HEK293T (cell line): ENCODE data around the gene MNAT1.

Experiments used
- FOXK2 ChIP-seq: fragments of 450-650 bp; IDR thresholded peaks from 2 replicates; pipeline ENCODE4 v1.6.1; 2016; ENCODE audit warnings: mild to moderate bottlenecking
- NFRKB ChIP-seq: fragments of 450-650 bp; IDR thresholded peaks from 2 replicates; pipeline ENCODE4 v1.6.1; 2016; ENCODE audit warnings: mild to moderate bottlenecking, moderate library complexity
- SP1 ChIP-seq: fragments of 450-650 bp; IDR thresholded peaks from 2 replicates; pipeline ENCODE4 v1.6.1; 2017
- TARDBP ChIP-seq: fragments of 450-650 bp; IDR thresholded peaks from 2 replicates; pipeline ENCODE4 v1.6.1; 2016
- ZNF384 ChIP-seq: fragments of 450-650 bp; IDR thresholded peaks from 2 replicates; pipeline ENCODE4 v1.6.1; 2016

GRCh38 chr14:60744566-60744965, 10.0 kb downstream of the MNAT1 start:
- TF ChIP-seq NFRKB (no peak), SP1 (no peak), FOXK2 (no peak), ZNF384 (no peak), TARDBP (no peak)
